Sigmoid colon (tissue), 4 donors: ENCODE results near the gene PRRG4.
"Not testable (repeated sequence)": the region's sequence is repeated elsewhere in the genome, so short reads cannot be mapped to it uniquely, and the experiment has no call there.

Experiments
- POLR2A ChIP-seq, 2 donors: fragments of 450-650 bp; IDR thresholded peaks; one replicate each; pipeline ENCODE4 v1.6.1; 2016; ENCODE audit warnings: antibody characterized with exemption in 2 of 2, mild to moderate bottlenecking in 2 of 2, moderate library complexity in 2 of 2
- POLR2AphosphoS5 ChIP-seq, 4 donors: sonication (generic); formaldehyde crosslinking; IDR thresholded peaks; one replicate each; pipeline ENCODE4 v1.6.1; 2017; ENCODE audit warnings: antibody characterized with exemption in 4 of 4
- TF ChIP-seq, protein P1 (sequence below), 4 experiments: fragments of 450-650 bp in 3 of 4; fragments of 200-600 bp in 1 of 4; IDR thresholded peaks; one replicate each; pipeline ENCODE4 v1.5.1; 2016 to 2019; ENCODE audit warnings: antibody characterized with exemption in 4 of 4, mild to moderate bottlenecking in 3 of 4, moderate library complexity in 2 of 4

DNA sequence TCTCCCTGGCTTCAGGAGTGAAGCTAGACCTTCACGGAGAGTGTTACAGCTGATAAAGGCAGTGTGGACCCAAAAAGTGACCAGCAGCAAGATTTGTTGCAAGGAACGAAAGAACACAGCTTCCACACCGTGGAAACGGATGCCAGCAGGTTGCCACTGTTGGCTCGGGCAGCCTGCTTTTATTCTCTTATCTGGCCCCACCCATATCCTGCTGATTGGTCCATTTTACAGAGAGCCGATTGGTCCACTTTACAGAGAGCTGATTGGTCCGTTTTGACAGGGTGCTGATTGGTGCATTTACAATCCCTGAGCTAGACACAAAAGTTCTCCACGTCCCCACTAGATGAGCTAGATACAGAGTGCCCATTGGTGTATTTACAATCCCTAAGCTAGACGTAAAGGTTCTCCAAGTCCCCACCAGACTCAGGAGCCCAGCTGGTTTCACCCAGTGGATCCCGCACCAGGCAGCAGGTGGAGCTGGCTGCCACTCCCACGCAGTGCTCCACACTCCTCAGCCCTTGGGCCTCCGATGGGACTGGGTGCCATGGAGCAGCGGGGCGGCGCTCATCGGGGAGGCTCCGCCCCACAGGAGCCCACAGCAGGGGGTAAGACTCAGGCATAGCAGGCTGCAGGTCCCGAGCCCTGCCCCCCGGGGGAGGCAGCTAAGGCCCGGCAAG lies 58.1 kb downstream of the PRRG4 start:
- TF ChIP-seq, protein P1, sequence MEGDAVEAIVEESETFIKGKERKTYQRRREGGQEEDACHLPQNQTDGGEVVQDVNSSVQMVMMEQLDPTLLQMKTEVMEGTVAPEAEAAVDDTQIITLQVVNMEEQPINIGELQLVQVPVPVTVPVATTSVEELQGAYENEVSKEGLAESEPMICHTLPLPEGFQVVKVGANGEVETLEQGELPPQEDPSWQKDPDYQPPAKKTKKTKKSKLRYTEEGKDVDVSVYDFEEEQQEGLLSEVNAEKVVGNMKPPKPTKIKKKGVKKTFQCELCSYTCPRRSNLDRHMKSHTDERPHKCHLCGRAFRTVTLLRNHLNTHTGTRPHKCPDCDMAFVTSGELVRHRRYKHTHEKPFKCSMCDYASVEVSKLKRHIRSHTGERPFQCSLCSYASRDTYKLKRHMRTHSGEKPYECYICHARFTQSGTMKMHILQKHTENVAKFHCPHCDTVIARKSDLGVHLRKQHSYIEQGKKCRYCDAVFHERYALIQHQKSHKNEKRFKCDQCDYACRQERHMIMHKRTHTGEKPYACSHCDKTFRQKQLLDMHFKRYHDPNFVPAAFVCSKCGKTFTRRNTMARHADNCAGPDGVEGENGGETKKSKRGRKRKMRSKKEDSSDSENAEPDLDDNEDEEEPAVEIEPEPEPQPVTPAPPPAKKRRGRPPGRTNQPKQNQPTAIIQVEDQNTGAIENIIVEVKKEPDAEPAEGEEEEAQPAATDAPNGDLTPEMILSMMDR (IDR thresholded peaks at IDR 0.05) = not testable (repeated sequence)
- not testable (repeated sequence) for TF ChIP-seq POLR2A, POLR2AphosphoS5 (IDR thresholded peaks at IDR 0.05)
